Activated T-cell treated with anti-CD3 and anti-CD28 coated beads, Interleukin-2, amount 50 U/mL, for 24 hours (primary cell): ENCODE data around the gene ATP9A.
"Not testable (repeated sequence)": the region's sequence is repeated elsewhere in the genome, so short reads cannot be mapped to it uniquely, and the experiment has no call there.

Experiments used
- DNase-seq: peaks from one replicate; pipeline ENCODE4 v3.0.0-alpha.2; 2020
- H3K27ac Mint-ChIP-seq: 2 replicates; pipeline ENCODE4 v1.8.0; 2020; ENCODE audit warnings: mild to moderate bottlenecking, mixed read lengths
- H3K27me3 Mint-ChIP-seq: 2 replicates; pipeline ENCODE4 v1.8.0; 2020; ENCODE audit warnings: mixed read lengths
- H3K36me3 Mint-ChIP-seq: 2 replicates; pipeline ENCODE4 v1.8.0; 2020; ENCODE audit warnings: low read depth, mixed read lengths
- H3K4me1 Mint-ChIP-seq: 2 replicates; pipeline ENCODE4 v1.8.0; 2020; ENCODE audit warnings: low read depth, mixed read lengths
- H3K4me3 Mint-ChIP-seq: 2 replicates; pipeline ENCODE4 v1.8.0; 2020; ENCODE audit warnings: mild to moderate bottlenecking, moderate library complexity, mixed read lengths
- H3K9me3 Mint-ChIP-seq: 2 replicates; pipeline ENCODE4 v1.8.0; 2020; ENCODE audit warnings: mixed read lengths

Gene ATP9A

GRCh38 chr20:51687108-51687507 lies 81.1 kb downstream of the ATP9A start:
- Mint-ChIP-seq H3K36me3 (no peaks in the 10 kb centered on the region), H3K9me3 (no peaks in the 10 kb centered on the region), H3K27ac (no peak overlapping the region), H3K4me3 (no peak overlapping the region), H3K4me1 (no peaks in the 10 kb centered on the region), H3K27me3 (peaks cover 4% of the 10 kb centered on the region)
- no peak for DNase-seq

- H3K4me3 Mint-ChIP-seq, H3K27me3 Mint-ChIP-seq, H3K27ac Mint-ChIP-seq, H3K36me3 Mint-ChIP-seq, H3K4me1 Mint-ChIP-seq, H3K9me3 Mint-ChIP-seq, DNase-seq: not testable (repeated sequence)
Observed at GRCh38 chr20:51685494-51685893, 82.7 kb downstream of the ATP9A start.

GRCh38 chr20:51680067-51680749 lies 88.0 kb downstream of the ATP9A start:
- H3K27ac Mint-ChIP-seq = no peak overlapping the region
- no peaks in the 10 kb centered on the region for H3K9me3 Mint-ChIP-seq
- DNase-seq = no peak
- H3K36me3 Mint-ChIP-seq = no peaks in the 10 kb centered on the region
- H3K27me3 Mint-ChIP-seq = peaks cover 13% of the 10 kb centered on the region
- no peak overlapping the region for H3K4me3 Mint-ChIP-seq
- H3K4me1 Mint-ChIP-seq = no peaks in the 10 kb centered on the region

- no peaks in the 10 kb centered on the region for H3K4me1 Mint-ChIP-seq
- peaks cover 13% of the 10 kb centered on the region for H3K27me3 Mint-ChIP-seq
- no peak overlapping the region for H3K4me3 Mint-ChIP-seq
Observed at GRCh38 chr20:51679254-51679921, 88.8 kb downstream of the ATP9A start.

GRCh38 chr20:51678026-51678697 lies 90.0 kb downstream of the ATP9A start:
- Mint-ChIP-seq H3K4me1 (no peaks in the 10 kb centered on the region), H3K27ac (no peak overlapping the region), H3K36me3 (no peaks in the 10 kb centered on the region), H3K4me3 (no peak overlapping the region), H3K9me3 (no peaks in the 10 kb centered on the region), H3K27me3 (peaks cover 13% of the 10 kb centered on the region)
- no peak for DNase-seq

More at GRCh38 chr20:51679254-51679921, 88.8 kb downstream of the ATP9A start:
- Mint-ChIP-seq H3K36me3 (no peaks in the 10 kb centered on the region), H3K9me3 (no peaks in the 10 kb centered on the region), H3K27ac (no peak overlapping the region)
- no peak for DNase-seq

- Mint-ChIP-seq H3K4me3 (no peak overlapping the region), H3K27ac (no peak overlapping the region), H3K4me1 (peaks cover 10% of the 10 kb centered on the region), H3K36me3 (no peaks in the 10 kb centered on the region), H3K27me3 (peaks cover 16% of the 10 kb centered on the region), H3K9me3 (no peaks in the 10 kb centered on the region)
- no peak for DNase-seq
Observed at GRCh38 chr20:51668947-51669346, 99.2 kb downstream of the ATP9A start.

- DNase-seq = no peak
- no peak overlapping the region for H3K4me3 Mint-ChIP-seq
Observed at GRCh38 chr20:51668515-51668914, 99.7 kb downstream of the ATP9A start.

GRCh38 chr20:51667491-51667890 lies 100.7 kb downstream of the ATP9A start:
- Mint-ChIP-seq H3K27me3 (peaks cover 21% of the 10 kb centered on the region), H3K4me3 (no peak overlapping the region), H3K9me3 (no peaks in the 10 kb centered on the region), H3K36me3 (no peaks in the 10 kb centered on the region), H3K27ac (no peak overlapping the region), H3K4me1 (peaks cover 10% of the 10 kb centered on the region)
- no peak for DNase-seq

More at GRCh38 chr20:51668515-51668914, 99.7 kb downstream of the ATP9A start:
- Mint-ChIP-seq H3K36me3 (no peaks in the 10 kb centered on the region), H3K9me3 (no peaks in the 10 kb centered on the region), H3K27me3 (peaks cover 18% of the 10 kb centered on the region), H3K27ac (no peak overlapping the region), H3K4me1 (peaks cover 10% of the 10 kb centered on the region)

GRCh38 chr20:51667002-51667408 lies 101.2 kb downstream of the ATP9A start:
- Mint-ChIP-seq H3K4me1 (peaks cover 12% of the 10 kb centered on the region), H3K4me3 (no peak overlapping the region), H3K27me3 (peaks cover 22% of the 10 kb centered on the region), H3K27ac (no peak overlapping the region), H3K9me3 (no peaks in the 10 kb centered on the region), H3K36me3 (no peaks in the 10 kb centered on the region)
- no peak for DNase-seq

GRCh38 chr20:51666126-51666525 lies 102.1 kb downstream of the ATP9A start:
- no peaks in the 10 kb centered on the region for H3K9me3 Mint-ChIP-seq
- no peaks in the 10 kb centered on the region for H3K36me3 Mint-ChIP-seq
- H3K27me3 Mint-ChIP-seq = peaks cover 25% of the 10 kb centered on the region
- no peak overlapping the region for H3K4me3 Mint-ChIP-seq
- no peak overlapping the region for H3K27ac Mint-ChIP-seq
- peaks cover 21% of the 10 kb centered on the region for H3K4me1 Mint-ChIP-seq
- no peak for DNase-seq

- H3K27ac Mint-ChIP-seq = no peak overlapping the region
- DNase-seq = no peak
- no peak overlapping the region for H3K4me3 Mint-ChIP-seq
- H3K27me3 Mint-ChIP-seq = peaks cover 22% of the 10 kb centered on the region
- peaks cover 26% of the 10 kb centered on the region for H3K4me1 Mint-ChIP-seq
- H3K36me3 Mint-ChIP-seq = no peaks in the 10 kb centered on the region
- H3K9me3 Mint-ChIP-seq = no peaks in the 10 kb centered on the region
Observed at GRCh38 chr20:51665543-51666118, 102.6 kb downstream of the ATP9A start.

- H3K27ac Mint-ChIP-seq = no peak overlapping the region
- H3K27me3 Mint-ChIP-seq = peaks cover 12% of the 10 kb centered on the region
- DNase-seq = peak; percentile 47
- no peaks in the 10 kb centered on the region for H3K36me3 Mint-ChIP-seq
- H3K9me3 Mint-ChIP-seq = no peaks in the 10 kb centered on the region
- no peak overlapping the region for H3K4me3 Mint-ChIP-seq
- H3K4me1 Mint-ChIP-seq = peaks cover 25% of the 10 kb centered on the region
Observed at GRCh38 chr20:51661609-51662178, 106.5 kb downstream of the ATP9A start.

- Mint-ChIP-seq H3K27me3 (peaks cover 12% of the 10 kb centered on the region), H3K27ac (no peak overlapping the region), H3K36me3 (no peaks in the 10 kb centered on the region), H3K4me1 (peaks cover 24% of the 10 kb centered on the region), H3K9me3 (no peaks in the 10 kb centered on the region), H3K4me3 (no peak overlapping the region)
- DNase-seq = no peak
Observed at GRCh38 chr20:51660672-51661608, 107.2 kb downstream of the ATP9A start.
